ENCODE results near the gene NHSL2.

The NHSL2 gene

GRCh38 chrX:72020788-72021187 is 110.1 kb downstream of the NHSL2 start:
- peak; percentile 43 for DNase-seq

- peak; percentile 31 for DNase-seq
These were observed 111.3 kb downstream of the NHSL2 start for GRCh38 chrX:72021975-72022374.

GRCh38 chrX:72023071-72023470 is 112.4 kb downstream of the NHSL2 start:
- no peak for DNase-seq

GRCh38 chrX:72025236-72025770 is 114.7 kb downstream of the NHSL2 start:
- no peak for DNase-seq

GRCh38 chrX:72026341-72027023 is 115.8 kb downstream of the NHSL2 start:
- DNase-seq = no peak

GRCh38 chrX:72027024-72027913 is 116.6 kb downstream of the NHSL2 start:
- no peak for DNase-seq

GRCh38 chrX:72027914-72028307 is 117.3 kb downstream of the NHSL2 start:
- no peak for DNase-seq

- DNase-seq = no peak
These were observed 118.2 kb downstream of the NHSL2 start for GRCh38 chrX:72028701-72029470.

- no peak for DNase-seq
These were observed 119.1 kb downstream of the NHSL2 start for GRCh38 chrX:72029483-72030411.

- no peak for DNase-seq
These were observed 119.8 kb downstream of the NHSL2 start for GRCh38 chrX:72030431-72030830.

- no peak for DNase-seq
These were observed 120.5 kb downstream of the NHSL2 start for GRCh38 chrX:72031118-72031517.

- DNase-seq = no peak
These were observed 121.0 kb downstream of the NHSL2 start for GRCh38 chrX:72031634-72032033.

- DNase-seq = no peak
These were observed 127.0 kb downstream of the NHSL2 start for GRCh38 chrX:72037601-72038000.

GRCh38 chrX:72038016-72038415 is 127.4 kb downstream of the NHSL2 start:
- DNase-seq = no peak

GRCh38 chrX:72038868-72039267 is 128.2 kb downstream of the NHSL2 start:
- no peak for DNase-seq

GRCh38 chrX:72040506-72040905 is 129.9 kb downstream of the NHSL2 start:
- no peak for DNase-seq

GRCh38 chrX:72041176-72041575 is 130.5 kb downstream of the NHSL2 start:
- DNase-seq = no peak

GRCh38 chrX:72041871-72042851 is 131.5 kb downstream of the NHSL2 start:
- DNase-seq = no peak

GRCh38 chrX:72042852-72043248 is 132.2 kb downstream of the NHSL2 start:
- DNase-seq = no peak

GRCh38 chrX:72043636-72044035 is 133.0 kb downstream of the NHSL2 start:
- DNase-seq = no peak

- DNase-seq = no peak
These were observed 134.5 kb downstream of the NHSL2 start for GRCh38 chrX:72045141-72045540.

Data from CD4-positive, alpha-beta T cell treated with Interleukin-10 for 1 hour (primary cell).